A204.1 (cell line): ENCODE results near the gene TMEM39B.
"Not testable (repeated sequence)": the region's sequence is repeated elsewhere in the genome, so short reads cannot be mapped to it uniquely, and the experiment has no call there.

Experiments used
- FAIRE-seq: peaks from 2 replicates; lab custom pipeline; 2012; peaks lifted over from hg19 to GRCh38; lab: Jason Lieb, UNC

Gene TMEM39B

GRCh38 chr1:32113436-32113835 lies 40.7 kb downstream of the TMEM39B start:
- not testable (repeated sequence) for FAIRE-seq

- no peak for FAIRE-seq
Measured at GRCh38 chr1:32114420-32114819, 41.7 kb downstream of the TMEM39B start.

- FAIRE-seq, result no peak
Measured at GRCh38 chr1:32115496-32115895, 42.8 kb downstream of the TMEM39B start.

GRCh38 chr1:32116531-32116930 lies 43.8 kb downstream of the TMEM39B start:
- no peak for FAIRE-seq

GRCh38 chr1:32122151-32122550 lies 49.4 kb downstream of the TMEM39B start:
- no peak for FAIRE-seq

- FAIRE-seq, result not testable (repeated sequence)
Measured at GRCh38 chr1:32123361-32123760, 50.6 kb downstream of the TMEM39B start.

- FAIRE-seq, result no peak
Measured at GRCh38 chr1:32125313-32125712, 52.6 kb downstream of the TMEM39B start.

- FAIRE-seq, result no peak
Measured at GRCh38 chr1:32126770-32127169, 54.0 kb downstream of the TMEM39B start.

GRCh38 chr1:32127409-32128198 lies 54.9 kb downstream of the TMEM39B start:
- FAIRE-seq, result no peak

GRCh38 chr1:32128479-32128878 lies 55.7 kb downstream of the TMEM39B start:
- no peak for FAIRE-seq

- FAIRE-seq, result no peak
Measured at GRCh38 chr1:32128964-32129363, 56.2 kb downstream of the TMEM39B start.

GRCh38 chr1:32133950-32134280 lies 61.2 kb downstream of the TMEM39B start:
- FAIRE-seq, result not testable (repeated sequence)

- FAIRE-seq, result no peak
Measured at GRCh38 chr1:32137111-32137510, 64.4 kb downstream of the TMEM39B start.

GRCh38 chr1:32138965-32139364 lies 66.2 kb downstream of the TMEM39B start:
- FAIRE-seq, result no peak

- FAIRE-seq, result no peak
Measured at GRCh38 chr1:32142446-32143301, 69.9 kb downstream of the TMEM39B start.

- not testable (repeated sequence) for FAIRE-seq
Measured at GRCh38 chr1:32143302-32143695, 70.6 kb downstream of the TMEM39B start.

GRCh38 chr1:32144033-32144432 lies 71.3 kb downstream of the TMEM39B start:
- FAIRE-seq, result no peak

- not testable (repeated sequence) for FAIRE-seq
Measured at GRCh38 chr1:32147799-32148198, 75.1 kb downstream of the TMEM39B start.

GRCh38 chr1:32150847-32151246 lies 78.1 kb downstream of the TMEM39B start:
- no peak for FAIRE-seq

- no peak for FAIRE-seq
Measured at GRCh38 chr1:32151319-32151787, 78.6 kb downstream of the TMEM39B start.
